Transverse colon (tissue), 4 donors: ENCODE results near the gene MIEF1.
"Not testable (repeated sequence)": the region's sequence is repeated elsewhere in the genome, so short reads cannot be mapped to it uniquely, and the experiment has no call there.

Experiments used
- POLR2A ChIP-seq: fragments of 450-650 bp; IDR thresholded peaks from one replicate; pipeline ENCODE4 v1.6.1; 2016; ENCODE audit warnings: antibody characterized with exemption, mild to moderate bottlenecking, moderate library complexity
- POLR2AphosphoS5 ChIP-seq, 3 donors: sonication (generic); formaldehyde crosslinking; IDR thresholded peaks; one replicate each; pipeline ENCODE4 v1.6.1; 2016; ENCODE audit warnings: antibody characterized with exemption in 3 of 3
- TF ChIP-seq, protein P1 (sequence below), 5 experiments: fragments of 200-600 bp in 3 of 5; fragments of 450-650 bp in 2 of 5; sonication (generic) in 3 of 5; IDR thresholded peaks; 1 replicate in 2 of 5; 2 replicates in 3 of 5; pipeline ENCODE4 v1.5.1; 2016 to 2017; ENCODE audit warnings: antibody characterized with exemption in 5 of 5, inconsistent platforms in 3 of 5, mild to moderate bottlenecking in 2 of 5, moderate library complexity in 1 of 5

GRCh38 chr22:39522091-39522490, 20.0 kb downstream of the MIEF1 start:
- TF ChIP-seq, protein P1, sequence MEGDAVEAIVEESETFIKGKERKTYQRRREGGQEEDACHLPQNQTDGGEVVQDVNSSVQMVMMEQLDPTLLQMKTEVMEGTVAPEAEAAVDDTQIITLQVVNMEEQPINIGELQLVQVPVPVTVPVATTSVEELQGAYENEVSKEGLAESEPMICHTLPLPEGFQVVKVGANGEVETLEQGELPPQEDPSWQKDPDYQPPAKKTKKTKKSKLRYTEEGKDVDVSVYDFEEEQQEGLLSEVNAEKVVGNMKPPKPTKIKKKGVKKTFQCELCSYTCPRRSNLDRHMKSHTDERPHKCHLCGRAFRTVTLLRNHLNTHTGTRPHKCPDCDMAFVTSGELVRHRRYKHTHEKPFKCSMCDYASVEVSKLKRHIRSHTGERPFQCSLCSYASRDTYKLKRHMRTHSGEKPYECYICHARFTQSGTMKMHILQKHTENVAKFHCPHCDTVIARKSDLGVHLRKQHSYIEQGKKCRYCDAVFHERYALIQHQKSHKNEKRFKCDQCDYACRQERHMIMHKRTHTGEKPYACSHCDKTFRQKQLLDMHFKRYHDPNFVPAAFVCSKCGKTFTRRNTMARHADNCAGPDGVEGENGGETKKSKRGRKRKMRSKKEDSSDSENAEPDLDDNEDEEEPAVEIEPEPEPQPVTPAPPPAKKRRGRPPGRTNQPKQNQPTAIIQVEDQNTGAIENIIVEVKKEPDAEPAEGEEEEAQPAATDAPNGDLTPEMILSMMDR (IDR thresholded peaks at IDR 0.05) = not testable (repeated sequence)
- not testable (repeated sequence) for TF ChIP-seq POLR2A; POLR2AphosphoS5 (IDR thresholded peaks at IDR 0.05)
